GM18520 (cell line): ENCODE measurements around the gene EPHB2.
"Not testable (repeated sequence)": the region's sequence is repeated elsewhere in the genome, so short reads cannot be mapped to it uniquely, and the experiment has no call there.

Source experiments
- ATAC-seq: cut with Tn5 transposase; IDR thresholded peaks from one replicate; pipeline ENCODE4 v1.9.1; 2021; ENCODE audit not compliant: unreplicated experiment

The EPHB2 gene

GRCh38 chr1:22831729-22832413 is 121.2 kb downstream of the EPHB2 start:
- no peak for ATAC-seq

GRCh38 chr1:22832414-22832786 is 121.8 kb downstream of the EPHB2 start:
- no peak for ATAC-seq

DNA sequence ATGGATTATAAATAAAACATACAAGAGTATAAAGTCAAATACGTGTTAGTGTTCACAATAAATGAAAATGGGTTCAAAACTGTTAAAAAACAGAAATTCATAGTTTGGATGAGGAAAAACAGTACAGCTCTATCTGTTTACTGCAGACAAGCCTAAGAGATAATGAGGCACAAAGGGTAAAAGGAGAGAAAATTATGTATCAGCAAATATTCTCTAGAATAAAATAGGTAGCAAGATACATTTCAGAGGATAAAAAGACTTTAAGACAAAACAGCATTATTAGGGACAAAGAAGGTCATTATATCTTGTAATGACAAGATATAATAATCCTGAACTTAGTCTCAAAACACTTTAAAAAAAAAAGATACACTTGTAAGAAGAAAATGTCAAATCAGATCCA is 123.1 kb downstream of the EPHB2 start:
- ATAC-seq = no peak

- not testable (repeated sequence) for ATAC-seq
Measured at GRCh38 chr1:22834420-22834819, 123.8 kb downstream of the EPHB2 start.

GRCh38 chr1:22835636-22836319 is 125.1 kb downstream of the EPHB2 start:
- no peak for ATAC-seq

DNA sequence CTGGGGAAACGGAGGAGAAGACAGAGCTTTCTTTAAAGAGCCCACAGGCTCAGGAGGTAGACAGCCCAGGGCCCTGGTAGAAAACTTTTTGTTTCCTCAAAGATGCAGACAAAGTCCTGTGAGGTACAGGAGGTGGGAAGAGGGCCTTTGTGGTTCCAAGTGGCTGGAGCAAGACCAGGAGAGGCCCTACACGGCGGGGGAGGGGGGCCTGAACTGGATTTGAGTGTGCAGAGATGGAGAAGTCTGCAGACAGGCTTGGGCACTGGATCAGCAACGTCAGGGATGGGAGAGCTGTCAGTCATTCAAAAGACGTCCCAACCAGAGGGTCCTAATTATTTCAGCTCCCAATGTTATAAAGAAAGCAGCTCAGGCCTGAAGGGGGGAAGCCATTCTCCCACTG is 126.2 kb downstream of the EPHB2 start:
- ATAC-seq = no peak

GRCh38 chr1:22837332-22837731 is 126.7 kb downstream of the EPHB2 start:
- no peak for ATAC-seq

DNA sequence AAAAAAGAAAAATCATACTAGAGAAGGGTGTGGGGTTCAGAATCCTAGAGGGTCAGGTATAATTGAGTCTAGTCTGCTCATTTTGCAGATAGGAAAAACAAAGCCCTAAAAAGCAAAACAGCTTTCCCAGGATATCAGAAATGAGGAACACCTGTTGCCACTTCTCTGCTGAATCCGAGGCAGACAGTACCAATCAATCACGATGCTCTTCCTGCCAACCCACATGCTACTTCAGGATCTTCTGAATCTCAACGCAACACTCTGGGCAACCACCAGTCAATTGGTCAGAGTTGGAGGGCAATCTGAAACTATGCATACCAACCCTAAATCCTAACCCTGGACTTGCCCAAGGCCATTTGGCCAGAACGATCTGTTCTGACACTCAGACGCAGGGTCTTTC is 128.3 kb downstream of the EPHB2 start:
- no peak for ATAC-seq

DNA sequence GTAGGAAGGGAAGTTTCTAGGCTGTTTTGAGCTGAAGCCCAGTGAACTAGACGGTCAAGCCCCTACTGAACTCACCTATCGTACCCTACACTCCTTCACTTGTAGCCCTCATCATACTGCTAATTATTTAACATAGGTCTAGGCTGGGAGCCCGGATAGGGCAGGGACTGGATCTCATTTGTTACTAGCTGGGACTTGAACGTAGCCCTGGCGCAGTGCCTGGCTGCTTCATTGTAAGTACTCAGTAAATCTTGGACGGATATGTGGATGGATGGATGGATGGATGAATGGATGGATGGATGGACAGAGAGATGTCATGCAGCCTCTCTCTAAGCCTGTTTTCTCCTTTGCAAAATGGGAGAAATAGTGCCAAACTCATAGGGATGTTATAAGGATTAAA is 129.2 kb downstream of the EPHB2 start:
- no peak for ATAC-seq

GRCh38 chr1:22841142-22841541 is 130.5 kb downstream of the EPHB2 start:
- ATAC-seq = no peak

- ATAC-seq = no peak
Measured at GRCh38 chr1:22841860-22842281, 131.2 kb downstream of the EPHB2 start.

- not testable (repeated sequence) for ATAC-seq
Measured at GRCh38 chr1:22843441-22844183, 133.0 kb downstream of the EPHB2 start.

- ATAC-seq = no peak
Measured at GRCh38 chr1:22844621-22845020, 134.0 kb downstream of the EPHB2 start.

- ATAC-seq = no peak
Measured at GRCh38 chr1:22845398-22845935, 134.8 kb downstream of the EPHB2 start.

GRCh38 chr1:22846458-22846857 is 135.8 kb downstream of the EPHB2 start:
- no peak for ATAC-seq

- no peak for ATAC-seq
Measured at GRCh38 chr1:22847249-22847648, 136.6 kb downstream of the EPHB2 start.

DNA sequence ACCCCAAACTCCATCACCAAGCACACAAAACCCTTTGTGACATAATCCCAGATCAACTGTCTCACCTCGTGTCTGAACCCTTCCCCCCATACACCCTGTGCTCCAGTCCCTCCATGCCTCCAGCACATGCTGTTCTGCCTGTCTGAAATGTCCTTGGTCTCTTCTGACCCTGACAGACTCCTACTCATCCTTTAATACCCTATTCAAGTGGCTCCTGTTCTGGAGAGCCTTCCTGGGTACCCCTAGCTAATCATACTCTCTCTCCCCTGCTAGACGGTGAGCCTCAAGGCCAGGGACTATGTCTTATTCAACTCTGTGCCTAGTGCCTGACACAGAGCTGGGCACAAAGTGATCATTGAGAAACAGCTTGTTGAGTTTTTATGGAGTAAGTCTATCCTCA is 137.1 kb downstream of the EPHB2 start:
- no peak for ATAC-seq

GRCh38 chr1:22848405-22848804 is 137.8 kb downstream of the EPHB2 start:
- ATAC-seq = no peak

GRCh38 chr1:22849770-22850169 is 139.1 kb downstream of the EPHB2 start:
- ATAC-seq = no peak

- ATAC-seq = no peak
Measured at GRCh38 chr1:22850281-22850680, 139.6 kb downstream of the EPHB2 start.

DNA sequence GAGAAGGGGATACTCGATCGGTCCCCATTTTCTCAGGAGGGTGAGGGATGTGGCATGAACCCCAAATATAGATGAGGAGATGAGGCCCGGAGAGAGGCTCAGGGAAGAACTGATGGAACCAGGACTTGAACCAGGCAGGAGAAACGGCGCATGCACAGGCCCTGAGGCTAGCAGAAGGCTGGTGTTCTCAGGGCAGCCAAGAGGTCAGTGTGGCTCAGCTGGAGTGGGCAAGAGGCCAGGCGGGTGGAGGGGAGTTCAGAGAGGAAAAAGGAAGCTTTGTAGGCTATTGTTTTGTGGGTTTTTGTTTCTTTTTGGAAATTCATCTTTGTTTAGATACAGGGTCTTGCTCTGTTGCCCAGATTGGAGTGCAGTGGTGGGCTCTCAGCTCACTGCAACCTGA is 140.0 kb downstream of the EPHB2 start:
- no peak for ATAC-seq

DNA sequence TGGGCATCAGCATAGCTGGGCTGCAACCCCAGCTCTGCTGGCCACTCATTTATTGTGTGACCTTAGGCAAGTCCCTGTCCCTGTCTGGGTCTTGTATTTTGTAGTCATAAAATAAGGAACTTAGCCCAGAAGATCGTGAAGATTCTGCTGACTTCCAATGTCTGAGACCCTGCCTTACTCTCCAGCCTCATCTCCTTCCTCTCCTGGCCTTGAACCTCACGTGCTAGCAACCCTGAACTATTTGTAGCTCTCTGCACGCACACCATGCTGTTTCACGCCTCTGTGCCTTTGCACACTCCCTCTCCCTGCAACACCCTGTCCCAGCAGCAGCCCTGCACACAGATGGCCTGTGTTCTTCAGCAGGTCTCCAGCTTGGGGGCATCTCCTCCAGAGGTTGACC is 140.9 kb downstream of the EPHB2 start:
- no peak for ATAC-seq
